ENCODE measurements around the gene MAGEB1. TPM values are rescaled to one million over a fixed set of nuclear protein-coding genes. Genes with fewer than 3 reads are reported as not detected.

MAGEB1 gene
- total RNA-seq = not detected in 2 replicates

- DNase-seq (ENCODE audit: extremely low read depth, low read depth, low spot score) = no peak
These were observed at the start of gene MAGEB1 for GRCh38 chrX:30246769-30247489. TSS of gene MAGEB1 (plus strand) at chrX:30247146. CDS start at chrX:30250494, 3,348 bp downstream.

GRCh38 chrX:30212172-30212571 is 34.8 kb upstream of the MAGEB1 start:
- no peak for DNase-seq (ENCODE audit: extremely low read depth, low read depth, low spot score)

GRCh38 chrX:30215357-30215843 is 31.5 kb upstream of the MAGEB1 start, which contains the start of gene MAGEB2:
TSS of gene MAGEB2 (plus strand) at chrX:30215563. CDS start at chrX:30218581, 3,018 bp downstream.
- no peak for DNase-seq (ENCODE audit: extremely low read depth, low read depth, low spot score)

- DNase-seq (ENCODE audit: extremely low read depth, low read depth, low spot score) = no peak
These were observed 29.5 kb upstream of the MAGEB1 start for GRCh38 chrX:30217465-30217864.

- DNase-seq (ENCODE audit: extremely low read depth, low read depth, low spot score) = no peak
These were observed 27.6 kb upstream of the MAGEB1 start for GRCh38 chrX:30219372-30219771.

- no peak for DNase-seq (ENCODE audit: extremely low read depth, low read depth, low spot score)
These were observed 26.3 kb upstream of the MAGEB1 start for GRCh38 chrX:30220661-30221060.

GRCh38 chrX:30224536-30224935 is 22.4 kb upstream of the MAGEB1 start:
- DNase-seq (ENCODE audit: extremely low read depth, low read depth, low spot score) = no peak

GRCh38 chrX:30228526-30228925 is 18.4 kb upstream of the MAGEB1 start:
- DNase-seq (ENCODE audit: extremely low read depth, low read depth, low spot score) = no peak

- DNase-seq (ENCODE audit: extremely low read depth, low read depth, low spot score) = no peak
These were observed 16.6 kb upstream of the MAGEB1 start, which contains the start of gene MAGEB3 for GRCh38 chrX:30230395-30230794. TSS of gene MAGEB3 (plus strand) at chrX:30230657. CDS start at chrX:30235925, 5,268 bp downstream.

GRCh38 chrX:30241724-30242415 is 5.1 kb upstream of the MAGEB1 start, which contains the start of gene MAGEB4:
TSS of gene MAGEB4 (plus strand) at chrX:30242000. CDS start at chrX:30242136, 136 bp downstream.
- no peak for DNase-seq (ENCODE audit: extremely low read depth, low read depth, low spot score)

GRCh38 chrX:30248854-30249253 is 1.9 kb downstream of the MAGEB1 start:
- DNase-seq (ENCODE audit: extremely low read depth, low read depth, low spot score) = no peak

GRCh38 chrX:30253257-30253656 is 6.3 kb downstream of the MAGEB1 start:
- no peak for DNase-seq (ENCODE audit: extremely low read depth, low read depth, low spot score)

- DNase-seq (ENCODE audit: extremely low read depth, low read depth, low spot score) = no peak
These were observed 13.0 kb downstream of the MAGEB1 start for GRCh38 chrX:30259927-30260326.

GRCh38 chrX:30261012-30261411 is 14.1 kb downstream of the MAGEB1 start:
- DNase-seq (ENCODE audit: extremely low read depth, low read depth, low spot score) = no peak

GRCh38 chrX:30262763-30263162 is 15.8 kb downstream of the MAGEB1 start:
- no peak for DNase-seq (ENCODE audit: extremely low read depth, low read depth, low spot score)

- DNase-seq (ENCODE audit: extremely low read depth, low read depth, low spot score) = no peak
These were observed 23.7 kb downstream of the MAGEB1 start for GRCh38 chrX:30270639-30271038.

GRCh38 chrX:30275498-30275897 is 28.6 kb downstream of the MAGEB1 start:
- DNase-seq (ENCODE audit: extremely low read depth, low read depth, low spot score) = no peak

- DNase-seq (ENCODE audit: extremely low read depth, low read depth, low spot score) = no peak
These were observed 31.4 kb downstream of the MAGEB1 start for GRCh38 chrX:30278365-30278764.

- DNase-seq (ENCODE audit: extremely low read depth, low read depth, low spot score) = no peak
These were observed 33.5 kb downstream of the MAGEB1 start for GRCh38 chrX:30280428-30280827.

GRCh38 chrX:30282527-30282926 is 35.6 kb downstream of the MAGEB1 start:
- DNase-seq (ENCODE audit: extremely low read depth, low read depth, low spot score) = no peak

GRCh38 chrX:30283456-30284200 is 36.7 kb downstream of the MAGEB1 start:
- DNase-seq (ENCODE audit: extremely low read depth, low read depth, low spot score) = peak; percentile 75

All from glomerular endothelial cell (primary cell).